Activated T-helper 17 cell treated with anti-CD3 and anti-CD28 coated beads, Interleukin-2, amount 50 U/mL, for 72 hours (primary cell): ENCODE data around the gene DGCR8. TPM values are rescaled to one million over a fixed set of nuclear protein-coding genes. Genes with fewer than 3 reads are reported as not detected.

Experiments used
- ATAC-seq: fragments of 150-1000 bp; cut with Tn5 transposase; replicated peaks from 2 replicates; pipeline ENCODE4 v1.10.0; 2021; ENCODE audit warnings: mild to moderate bottlenecking, moderate library complexity
- H3K27ac Mint-ChIP-seq: one replicate; pipeline ENCODE4 v1.8.0; 2022; ENCODE audit warnings: mixed read lengths
- H3K27me3 Mint-ChIP-seq: one replicate; pipeline ENCODE4 v1.8.0; 2022; ENCODE audit warnings: mixed read lengths
- H3K36me3 Mint-ChIP-seq: one replicate; pipeline ENCODE4 v1.8.0; 2022; ENCODE audit warnings: low read depth, mild to moderate bottlenecking, mixed read lengths
- H3K4me1 Mint-ChIP-seq: one replicate; pipeline ENCODE4 v1.8.0; 2022; ENCODE audit warnings: mixed read lengths
- H3K4me3 Mint-ChIP-seq: one replicate; pipeline ENCODE4 v1.8.0; 2022; ENCODE audit warnings: mild to moderate bottlenecking, mixed read lengths
- H3K9me3 Mint-ChIP-seq: one replicate; pipeline ENCODE4 v1.8.0; 2022; ENCODE audit warnings: mixed read lengths
- total RNA-seq, 2 donors: library from RNA; stranded (reverse); gene quantifications; one replicate each; pipeline ENCODE4 v1.2.3, GENCODE V29; 2022

Gene DGCR8
- total RNA-seq, 2 donors from 2014 or later = 42.8 to 43.2 TPM

DNA sequence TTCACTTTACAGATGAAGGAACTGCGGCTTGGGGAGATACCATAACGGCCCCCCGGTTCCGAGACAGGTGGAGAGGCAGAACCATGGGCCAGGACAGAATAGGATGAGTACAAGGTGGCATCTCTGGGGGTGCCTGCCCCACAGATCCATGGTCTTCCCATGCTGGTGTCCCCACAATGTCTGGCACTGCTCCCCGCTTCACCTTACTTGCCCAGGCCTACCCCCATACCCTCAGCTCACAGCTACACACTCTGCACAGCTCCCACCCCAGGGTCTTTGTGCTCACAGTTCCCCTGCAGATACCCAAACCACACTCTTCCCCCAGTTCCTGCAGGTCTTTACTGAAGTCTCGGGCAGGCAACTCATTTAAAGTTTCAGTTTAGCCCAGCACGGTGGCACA lies 11.4 kb upstream of the DGCR8 start:
- H3K9me3 Mint-ChIP-seq = no peaks in the 10 kb centered on the region
- no peaks in the 10 kb centered on the region for H3K4me1 Mint-ChIP-seq
- H3K4me3 Mint-ChIP-seq = no peak overlapping the region
- H3K27ac Mint-ChIP-seq = no peak overlapping the region
- no peak for ATAC-seq
- no peaks in the 10 kb centered on the region for H3K36me3 Mint-ChIP-seq
- no peaks in the 10 kb centered on the region for H3K27me3 Mint-ChIP-seq

GRCh38 chr22:20069331-20070042 lies 10.6 kb upstream of the DGCR8 start:
- H3K9me3 Mint-ChIP-seq = no peaks in the 10 kb centered on the region
- no peaks in the 10 kb centered on the region for H3K36me3 Mint-ChIP-seq
- H3K4me3 Mint-ChIP-seq = no peak overlapping the region
- H3K27me3 Mint-ChIP-seq = no peaks in the 10 kb centered on the region
- H3K27ac Mint-ChIP-seq = no peak overlapping the region
- H3K4me1 Mint-ChIP-seq = no peaks in the 10 kb centered on the region
- ATAC-seq = no peak

- H3K36me3 Mint-ChIP-seq = no peaks in the 10 kb centered on the region
- ATAC-seq = no peak
- H3K4me3 Mint-ChIP-seq = no peak overlapping the region
- no peaks in the 10 kb centered on the region for H3K27me3 Mint-ChIP-seq
- no peaks in the 10 kb centered on the region for H3K4me1 Mint-ChIP-seq
- no peak overlapping the region for H3K27ac Mint-ChIP-seq
- H3K9me3 Mint-ChIP-seq = no peaks in the 10 kb centered on the region
Measured at GRCh38 chr22:20071524-20071972, 8.5 kb upstream of the DGCR8 start.

DNA sequence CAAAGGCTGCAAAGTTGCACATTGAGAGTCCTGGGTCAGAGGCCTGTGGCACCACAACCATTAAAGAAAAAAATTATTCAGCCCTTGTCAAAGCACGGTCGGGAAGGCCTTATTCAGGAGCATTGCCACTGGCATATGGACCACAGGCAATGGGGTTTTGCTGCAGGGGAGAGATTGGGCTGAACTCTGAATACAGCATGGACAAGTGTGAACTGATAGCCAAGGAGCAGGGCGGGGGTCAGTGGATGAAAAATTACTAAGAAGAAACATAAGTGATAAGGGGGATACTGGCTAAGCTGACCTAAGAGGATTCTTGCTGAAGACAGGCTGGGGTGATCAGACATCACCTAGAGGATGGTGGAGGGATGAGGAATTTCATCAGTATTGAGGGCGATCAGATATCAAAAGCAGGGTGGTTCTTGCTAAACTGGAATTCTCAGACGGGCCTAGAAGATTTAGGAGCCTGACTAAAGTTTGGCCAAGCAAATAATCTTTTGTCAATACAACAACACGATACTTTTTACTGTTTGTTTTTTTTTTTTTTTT lies 3.3 kb upstream of the DGCR8 start:
- Mint-ChIP-seq H3K27ac (no peak overlapping the region), H3K36me3 (peaks cover 5% of the 10 kb centered on the region), H3K4me3 (no peak overlapping the region), H3K9me3 (no peaks in the 10 kb centered on the region), H3K27me3 (no peaks in the 10 kb centered on the region), H3K4me1 (peaks cover 4% of the 10 kb centered on the region)
- ATAC-seq = no peak

- H3K9me3 Mint-ChIP-seq = no peaks in the 10 kb centered on the region
- no peaks in the 10 kb centered on the region for H3K27me3 Mint-ChIP-seq
- peak; percentile 74 for ATAC-seq
- H3K27ac Mint-ChIP-seq = peak overlapping the region; percentile 66
- peak overlapping the region; percentile 92 for H3K4me3 Mint-ChIP-seq
- H3K36me3 Mint-ChIP-seq = peaks cover 12% of the 10 kb centered on the region
- peaks cover 30% of the 10 kb centered on the region for H3K4me1 Mint-ChIP-seq
Measured at GRCh38 chr22:20080445-20080775, 369 bp downstream of the DGCR8 start.

DNA sequence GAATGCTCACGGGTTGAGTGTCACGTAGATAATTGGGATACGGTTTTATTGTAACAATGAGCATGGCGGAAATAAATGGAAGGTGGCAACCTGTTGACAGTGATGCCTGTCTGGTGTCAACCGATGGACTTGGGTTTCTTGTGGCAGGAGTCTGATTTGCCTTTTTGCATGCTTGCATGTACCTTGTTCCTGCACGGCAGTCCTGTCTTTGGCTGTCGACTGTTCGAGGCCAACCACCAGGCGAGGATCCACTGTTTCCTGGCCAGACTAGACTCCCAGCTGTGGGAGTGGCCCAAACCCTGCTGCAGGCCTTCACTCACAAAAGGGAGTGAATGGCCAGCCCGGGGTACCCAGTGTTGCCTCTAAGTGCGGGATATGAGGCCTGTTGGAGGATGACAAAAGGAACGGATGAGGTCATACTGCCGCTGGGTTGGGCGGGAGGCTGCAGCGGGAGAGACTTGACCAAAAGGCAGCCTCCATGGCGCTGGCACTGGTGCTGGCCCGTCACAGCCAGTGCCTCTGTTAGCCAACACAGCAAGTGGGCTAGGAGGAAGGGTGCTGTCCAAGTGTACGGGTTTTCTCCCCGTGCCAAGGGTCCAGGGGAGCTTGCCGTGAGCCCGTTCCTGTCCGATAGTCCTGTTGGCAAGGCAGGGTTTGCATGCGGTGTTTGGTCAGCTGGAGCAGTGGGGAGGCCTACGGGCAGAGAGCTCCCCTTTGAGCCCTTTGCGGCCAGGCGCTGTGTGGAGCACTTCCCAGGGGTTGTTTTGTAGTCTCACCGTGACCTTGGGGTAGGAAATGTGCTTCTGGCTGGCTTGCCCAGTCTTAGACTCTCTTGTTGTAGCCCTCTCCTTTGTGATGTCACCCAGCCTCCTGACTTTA lies 974 bp downstream of the DGCR8 start:
- peak; percentile 15 for ATAC-seq
- peak overlapping the region; percentile 92 for H3K4me3 Mint-ChIP-seq
- H3K27ac Mint-ChIP-seq = peak overlapping the region; percentile 66
- no peaks in the 10 kb centered on the region for H3K27me3 Mint-ChIP-seq
- peaks cover 18% of the 10 kb centered on the region for H3K36me3 Mint-ChIP-seq
- H3K9me3 Mint-ChIP-seq = no peaks in the 10 kb centered on the region
- H3K4me1 Mint-ChIP-seq = peaks cover 30% of the 10 kb centered on the region

GRCh38 chr22:20083157-20083890 lies 3.3 kb downstream of the DGCR8 start:
- H3K4me3 Mint-ChIP-seq = peak overlapping the region; percentile 92
- peaks cover 36% of the 10 kb centered on the region for H3K4me1 Mint-ChIP-seq

DNA sequence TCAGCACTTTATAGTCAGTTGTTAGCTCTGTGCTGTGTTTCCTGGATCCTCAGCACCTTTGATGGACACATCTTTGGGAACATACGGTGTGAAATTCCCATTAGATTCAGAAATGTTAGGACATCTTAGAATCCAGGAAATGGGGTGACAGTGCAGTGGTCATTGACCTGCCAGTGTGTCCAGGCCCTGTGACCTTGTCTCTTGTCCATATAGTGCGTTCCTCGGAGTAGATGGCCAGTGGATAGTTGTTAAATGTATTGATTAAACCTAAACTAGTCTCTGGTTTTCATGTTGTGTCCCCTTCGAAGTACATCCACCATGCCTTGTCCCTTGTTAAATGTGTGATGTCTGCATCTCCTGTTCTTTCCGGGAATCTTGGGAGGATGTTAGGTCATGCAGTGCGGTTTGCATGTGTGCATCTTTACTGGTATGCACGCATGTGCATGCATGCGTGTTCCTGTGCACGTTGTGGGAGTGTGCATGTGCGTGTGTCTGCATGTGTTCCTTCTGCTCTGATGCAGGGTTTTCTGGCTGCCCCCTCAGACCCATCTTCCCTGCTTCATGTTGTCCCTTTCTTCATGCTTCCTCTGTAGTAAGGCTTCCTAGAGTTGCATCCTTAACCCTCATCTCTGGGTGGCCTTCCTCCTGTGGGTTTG lies 4.0 kb downstream of the DGCR8 start:
- Mint-ChIP-seq H3K4me1 (peaks cover 36% of the 10 kb centered on the region), H3K36me3 (peaks cover 47% of the 10 kb centered on the region), H3K4me3 (peak overlapping the region; percentile 92), H3K27ac (peak overlapping the region; percentile 66), H3K27me3 (no peaks in the 10 kb centered on the region), H3K9me3 (no peaks in the 10 kb centered on the region)
- ATAC-seq = no peak

More at GRCh38 chr22:20083157-20083890, 3.3 kb downstream of the DGCR8 start:
- Mint-ChIP-seq H3K9me3 (no peaks in the 10 kb centered on the region), H3K27ac (peak overlapping the region; percentile 66), H3K27me3 (no peaks in the 10 kb centered on the region), H3K36me3 (peaks cover 40% of the 10 kb centered on the region)
- ATAC-seq = no peak

- H3K9me3 Mint-ChIP-seq = no peaks in the 10 kb centered on the region
- H3K27me3 Mint-ChIP-seq = no peaks in the 10 kb centered on the region
- no peak for ATAC-seq
- peaks cover 55% of the 10 kb centered on the region for H3K36me3 Mint-ChIP-seq
- no peak overlapping the region for H3K4me3 Mint-ChIP-seq
- H3K27ac Mint-ChIP-seq = no peak overlapping the region
- H3K4me1 Mint-ChIP-seq = peaks cover 36% of the 10 kb centered on the region
Measured at GRCh38 chr22:20084547-20085413, 4.7 kb downstream of the DGCR8 start.

- Mint-ChIP-seq H3K4me3 (no peak overlapping the region), H3K27ac (no peak overlapping the region), H3K27me3 (no peaks in the 10 kb centered on the region), H3K4me1 (peaks cover 41% of the 10 kb centered on the region), H3K9me3 (no peaks in the 10 kb centered on the region), H3K36me3 (peaks cover 64% of the 10 kb centered on the region)
- no peak for ATAC-seq
Measured at GRCh38 chr22:20085651-20086050, 5.6 kb downstream of the DGCR8 start.

GRCh38 chr22:20086101-20086599 lies 6.1 kb downstream of the DGCR8 start:
- Mint-ChIP-seq H3K4me3 (no peak overlapping the region), H3K36me3 (peaks cover 68% of the 10 kb centered on the region), H3K4me1 (peaks cover 41% of the 10 kb centered on the region), H3K27me3 (no peaks in the 10 kb centered on the region), H3K27ac (peak overlapping the region; percentile 40), H3K9me3 (no peaks in the 10 kb centered on the region)
- no peak for ATAC-seq

DNA sequence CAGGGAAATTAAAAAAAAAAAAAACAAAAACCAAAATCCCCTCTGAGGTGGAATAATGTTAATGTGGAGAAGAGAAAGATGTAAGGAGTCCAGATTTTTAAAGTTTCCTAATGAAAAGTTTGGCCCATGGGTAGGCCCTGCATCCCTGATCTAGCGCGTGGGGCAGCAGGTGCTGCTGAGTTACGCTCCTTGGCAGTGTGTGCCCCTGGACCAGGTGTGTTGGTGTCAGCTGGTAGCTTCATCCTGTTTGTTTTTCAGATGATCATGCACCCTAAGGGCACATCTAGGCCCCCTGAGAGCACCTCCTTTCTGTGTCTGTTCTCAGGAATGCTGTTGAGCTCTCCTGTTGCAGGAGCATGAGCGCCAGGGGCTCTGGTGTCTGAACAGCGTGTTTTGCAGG lies 6.7 kb downstream of the DGCR8 start:
- Mint-ChIP-seq H3K9me3 (no peaks in the 10 kb centered on the region), H3K4me1 (peaks cover 36% of the 10 kb centered on the region), H3K4me3 (no peak overlapping the region), H3K27me3 (no peaks in the 10 kb centered on the region), H3K36me3 (peaks cover 69% of the 10 kb centered on the region), H3K27ac (peak overlapping the region; percentile 39)
- no peak for ATAC-seq
